ENCODE results near the gene SLX4IP. TPM values are rescaled to one million over a fixed set of nuclear protein-coding genes. Genes with fewer than 3 reads are reported as not detected.
"Not testable (repeated sequence)": the region's sequence is repeated elsewhere in the genome, so short reads cannot be mapped to it uniquely, and the experiment has no call there.

Gene SLX4IP
- total RNA-seq, 1 experiment from 2014 or later = 6.4 TPM

GRCh38 chr20:10609770-10610169 is 174.7 kb downstream of the SLX4IP start:
- no peaks in the 10 kb centered on the region for H3K36me3 ChIP-seq (ENCODE audit: low read depth, low read length)
- H3K27ac ChIP-seq (ENCODE audit: low read length) = 0 out of 2 replicates have a peak overlapping the region, but pooled peaks have one; percentile 3
- 0 out of 2 replicates have a peak, but pooled peaks cover 6% of the 10 kb centered on the region for H3K79me2 ChIP-seq (ENCODE audit: low read length)
- no peaks in the 10 kb centered on the region for H3K9me3 ChIP-seq (ENCODE audit: low read length)
- no TSS peak for BruUV-seq (replicated peaks)
- H3K27me3 ChIP-seq (ENCODE audit: low read length) = no peaks in the 10 kb centered on the region
- H3F3A ChIP-seq (ENCODE audit: low read length, unreplicated experiment) = peaks cover 3% of the 10 kb centered on the region
- H3K4me3 ChIP-seq (ENCODE audit: low read length) = no peak overlapping the region
- H3K9ac ChIP-seq (ENCODE audit: low read length) = no peak overlapping the region
- DNase-seq (no peak), ATAC-seq (no peak)
- no peaks in the 10 kb centered on the region for H3K9me2 ChIP-seq (replicated peaks; ENCODE audit: low read length)
- no peak overlapping the region for H2AFZ ChIP-seq (ENCODE audit: low read length)
- no peaks in the 10 kb centered on the region for H4K20me1 ChIP-seq (ENCODE audit: low read length)
- TF ChIP-seq EZH2 (IDR thresholded peaks at IDR 0.05; ENCODE audit: low read length, unreplicated experiment) = no peak
- no peak for TF ChIP-seq CTCF (conservative IDR thresholded peaks at IDR 0.05; ENCODE audit: low read depth, low read length)
- no peak for TF ChIP-seq EZH2phosphoT487 (IDR thresholded peaks at IDR 0.05; ENCODE audit: borderline replicate concordance, low read length)
- ChIA-PET POLR2A (ENCODE audit: unreplicated experiment) (interaction anchor here (0.7 kb wide), 1 partner anchor 857 kb away, joined by 4 read pairs; no protein-coding TSS in a partner anchor), CTCF (no interaction called here)
- peaks cover 24% of the 10 kb centered on the region for H3K4me1 ChIP-seq (ENCODE audit: insufficient read depth, low read length)
- intact Hi-C loops (cut with micrococcal nuclease) = no loop called here
- H3K4me2 ChIP-seq (ENCODE audit: low read length) = no peak overlapping the region

- Histone ChIP-seq H3K27ac (ENCODE audit: low read length) (no peak overlapping the region), H3K9me3 (ENCODE audit: low read length) (no peaks in the 10 kb centered on the region), H2AFZ (ENCODE audit: low read length) (no peak overlapping the region), H3K4me3 (ENCODE audit: low read length) (no peak overlapping the region), H3K9me2 (replicated peaks; ENCODE audit: low read length) (no peaks in the 10 kb centered on the region), H3F3A (ENCODE audit: low read length, unreplicated experiment) (no peaks in the 10 kb centered on the region), H3K79me2 (ENCODE audit: low read length) (0 out of 2 replicates have a peak, but pooled peaks cover 6% of the 10 kb centered on the region), H4K20me1 (ENCODE audit: low read length) (no peaks in the 10 kb centered on the region), H3K9ac (ENCODE audit: low read length) (no peak overlapping the region), H3K27me3 (ENCODE audit: low read length) (no peaks in the 10 kb centered on the region), H3K36me3 (ENCODE audit: low read depth, low read length) (no peaks in the 10 kb centered on the region), H3K4me1 (ENCODE audit: insufficient read depth, low read length) (peaks cover 19% of the 10 kb centered on the region), H3K4me2 (ENCODE audit: low read length) (no peak overlapping the region)
- ATAC-seq = no peak
- intact Hi-C loops (cut with micrococcal nuclease) = no loop called here
- BruUV-seq (replicated peaks) = no TSS peak
- no peak for TF ChIP-seq EZH2phosphoT487 (IDR thresholded peaks at IDR 0.05; ENCODE audit: borderline replicate concordance, low read length)
- ChIA-PET POLR2A (ENCODE audit: unreplicated experiment) (no interaction called here), CTCF (no interaction called here)
- DNase-seq = no peak
Measured at GRCh38 chr20:10610251-10610650, 175.1 kb downstream of the SLX4IP start.

- Histone ChIP-seq H3K27me3 (ENCODE audit: low read length) (no peaks in the 10 kb centered on the region), H3K4me3 (ENCODE audit: low read length) (no peak overlapping the region), H3K9ac (ENCODE audit: low read length) (no peak overlapping the region), H2AFZ (ENCODE audit: low read length) (no peak overlapping the region), H3F3A (ENCODE audit: low read length, unreplicated experiment) (no peaks in the 10 kb centered on the region), H3K27ac (ENCODE audit: low read length) (no peak overlapping the region), H4K20me1 (ENCODE audit: low read length) (no peaks in the 10 kb centered on the region), H3K4me2 (ENCODE audit: low read length) (no peak overlapping the region), H3K79me2 (ENCODE audit: low read length) (no peaks in the 10 kb centered on the region), H3K36me3 (ENCODE audit: low read depth, low read length) (no peaks in the 10 kb centered on the region), H3K9me2 (replicated peaks; ENCODE audit: low read length) (no peaks in the 10 kb centered on the region), H3K4me1 (ENCODE audit: insufficient read depth, low read length) (0 out of 2 replicates have a peak, but pooled peaks cover 10% of the 10 kb centered on the region), H3K9me3 (ENCODE audit: low read length) (no peaks in the 10 kb centered on the region)
- ChIA-PET CTCF (no interaction called here), POLR2A (ENCODE audit: unreplicated experiment) (no interaction called here)
- TF ChIP-seq EZH2phosphoT487 (IDR thresholded peaks at IDR 0.05; ENCODE audit: borderline replicate concordance, low read length) (no peak), CTCF (conservative IDR thresholded peaks at IDR 0.05; ENCODE audit: low read depth, low read length) (peak; percentile 58)
- BruUV-seq (replicated peaks) = no TSS peak
- intact Hi-C loops (cut with micrococcal nuclease) = no loop called here
- ATAC-seq (peak; percentile 62; the same call in 1 of the 2 replicates), DNase-seq (peak; percentile 48)
Measured at GRCh38 chr20:10611357-10611756, 176.3 kb downstream of the SLX4IP start.

GRCh38 chr20:10613426-10613825 is 178.3 kb downstream of the SLX4IP start:
- H3K9me3 ChIP-seq (ENCODE audit: low read length); H3F3A ChIP-seq (ENCODE audit: low read length, unreplicated experiment); H3K4me3 ChIP-seq (ENCODE audit: low read length); H3K9ac ChIP-seq (ENCODE audit: low read length); H3K79me2 ChIP-seq (ENCODE audit: low read length); H3K9me2 ChIP-seq (replicated peaks; ENCODE audit: low read length); CTCF ChIA-PET; POLR2A ChIA-PET (ENCODE audit: unreplicated experiment); H3K36me3 ChIP-seq (ENCODE audit: low read depth, low read length); intact Hi-C loops (cut with micrococcal nuclease); H2AFZ ChIP-seq (ENCODE audit: low read length); DNase-seq; BruUV-seq (replicated peaks); H3K27ac ChIP-seq (ENCODE audit: low read length); H3K27me3 ChIP-seq (ENCODE audit: low read length); H3K4me2 ChIP-seq (ENCODE audit: low read length); H3K4me1 ChIP-seq (ENCODE audit: insufficient read depth, low read length); H4K20me1 ChIP-seq (ENCODE audit: low read length): not testable (repeated sequence)
- ATAC-seq = 0 out of 2 replicates have a peak, but pooled peaks have one; percentile 31

Measured in PC-3 (cell line).